ENCODE data around the gene PTPN18.

The PTPN18 gene

GRCh38 chr2:130365075-130365474 lies 9.2 kb downstream of the PTPN18 start:
- DNase-seq (ENCODE audit: low read depth in 3 of 3), result no peak

- DNase-seq (ENCODE audit: low read depth in 3 of 3), result no peak
These were observed 10.1 kb downstream of the PTPN18 start for GRCh38 chr2:130365963-130366362.

GRCh38 chr2:130366720-130367119 lies 10.9 kb downstream of the PTPN18 start:
- no peak for DNase-seq (ENCODE audit: low read depth in 3 of 3)

- no peak for DNase-seq (ENCODE audit: low read depth in 3 of 3)
These were observed 12.9 kb downstream of the PTPN18 start for GRCh38 chr2:130368786-130369185.

- DNase-seq (ENCODE audit: low read depth in 3 of 3), result no peak
These were observed 13.6 kb downstream of the PTPN18 start for GRCh38 chr2:130369311-130369964.

GRCh38 chr2:130369965-130370341 lies 14.1 kb downstream of the PTPN18 start:
- DNase-seq (ENCODE audit: low read depth in 3 of 3), result no peak

GRCh38 chr2:130370490-130370889 lies 14.6 kb downstream of the PTPN18 start:
- DNase-seq (ENCODE audit: low read depth in 3 of 3), result no peak

- DNase-seq (ENCODE audit: low read depth in 3 of 3), result no peak
These were observed 15.8 kb downstream of the PTPN18 start for GRCh38 chr2:130371723-130372054.

GRCh38 chr2:130372055-130372832 lies 16.4 kb downstream of the PTPN18 start:
- peak; percentile 40 to 57 (median 41) for DNase-seq (ENCODE audit: low read depth in 3 of 3)

GRCh38 chr2:130372833-130373807 lies 17.3 kb downstream of the PTPN18 start:
- no peak for DNase-seq (ENCODE audit: low read depth in 3 of 3)

- no peak for DNase-seq (ENCODE audit: low read depth in 3 of 3)
These were observed 18.0 kb downstream of the PTPN18 start for GRCh38 chr2:130373808-130374365.

GRCh38 chr2:130374587-130375290 lies 18.9 kb downstream of the PTPN18 start:
- no peak for DNase-seq (ENCODE audit: low read depth in 3 of 3)

- no peak for DNase-seq (ENCODE audit: low read depth in 3 of 3)
These were observed 19.7 kb downstream of the PTPN18 start for GRCh38 chr2:130375291-130376266.

- no peak for DNase-seq (ENCODE audit: low read depth in 3 of 3)
These were observed 20.8 kb downstream of the PTPN18 start for GRCh38 chr2:130376433-130377293.

GRCh38 chr2:130377491-130377890 lies 21.6 kb downstream of the PTPN18 start:
- DNase-seq (ENCODE audit: low read depth in 3 of 3), result no peak

- DNase-seq (ENCODE audit: low read depth in 3 of 3), result no peak
These were observed 22.5 kb downstream of the PTPN18 start for GRCh38 chr2:130378206-130378897.

- no peak for DNase-seq (ENCODE audit: low read depth in 3 of 3)
These were observed 23.0 kb downstream of the PTPN18 start for GRCh38 chr2:130378898-130379214.

GRCh38 chr2:130380096-130380934 lies 24.5 kb downstream of the PTPN18 start:
- DNase-seq (ENCODE audit: low read depth in 3 of 3), result no peak
